SU-DHL-6 (cell line): ENCODE results near the gene SH3PXD2B.
"Not testable (repeated sequence)": the region's sequence is repeated elsewhere in the genome, so short reads cannot be mapped to it uniquely, and the experiment has no call there.

ENCODE experiments used
- EZH2phosphoT487 ChIP-seq: fragments of 200-600 bp; sonication (generic), shearing (Covaris generic); conservative IDR thresholded peaks from 2 replicates; pipeline ENCODE4 v1.6.1; 2018; ENCODE audit warnings: mild to moderate bottlenecking, antibody characterized with exemption, low read length, moderate library complexity, mixed read lengths
- TF ChIP-seq, protein P1 (sequence below): fragments of 200-600 bp; sonication (generic); IDR thresholded peaks from one replicate; pipeline ENCODE4 v1.5.1; 2017; ENCODE audit warnings: antibody characterized with exemption, mild to moderate bottlenecking, low read length, moderate library complexity; ENCODE audit not compliant: insufficient read depth, poor library complexity, severe bottlenecking

GRCh38 chr5:172396994-172397393 is 57.3 kb downstream of the SH3PXD2B start:
- TF ChIP-seq, protein P1, sequence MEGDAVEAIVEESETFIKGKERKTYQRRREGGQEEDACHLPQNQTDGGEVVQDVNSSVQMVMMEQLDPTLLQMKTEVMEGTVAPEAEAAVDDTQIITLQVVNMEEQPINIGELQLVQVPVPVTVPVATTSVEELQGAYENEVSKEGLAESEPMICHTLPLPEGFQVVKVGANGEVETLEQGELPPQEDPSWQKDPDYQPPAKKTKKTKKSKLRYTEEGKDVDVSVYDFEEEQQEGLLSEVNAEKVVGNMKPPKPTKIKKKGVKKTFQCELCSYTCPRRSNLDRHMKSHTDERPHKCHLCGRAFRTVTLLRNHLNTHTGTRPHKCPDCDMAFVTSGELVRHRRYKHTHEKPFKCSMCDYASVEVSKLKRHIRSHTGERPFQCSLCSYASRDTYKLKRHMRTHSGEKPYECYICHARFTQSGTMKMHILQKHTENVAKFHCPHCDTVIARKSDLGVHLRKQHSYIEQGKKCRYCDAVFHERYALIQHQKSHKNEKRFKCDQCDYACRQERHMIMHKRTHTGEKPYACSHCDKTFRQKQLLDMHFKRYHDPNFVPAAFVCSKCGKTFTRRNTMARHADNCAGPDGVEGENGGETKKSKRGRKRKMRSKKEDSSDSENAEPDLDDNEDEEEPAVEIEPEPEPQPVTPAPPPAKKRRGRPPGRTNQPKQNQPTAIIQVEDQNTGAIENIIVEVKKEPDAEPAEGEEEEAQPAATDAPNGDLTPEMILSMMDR, result not testable (repeated sequence)
- TF ChIP-seq EZH2phosphoT487, result not testable (repeated sequence)
